HEK293T (cell line): ENCODE data around the gene ISLR.

Experiments used
- CTCF ChIA-PET: fragments of 350-600 bp; formaldehyde crosslinking; extraction: SDS; loops from one replicate; lab custom pipeline; 2021; ENCODE audit warnings: antibody characterized with exemption, inconsistent platforms; lab: Yijun Ruan, JAX
- POLR2A ChIA-PET: fragments of 350-600 bp; formaldehyde crosslinking; extraction: SDS; loops from one replicate; lab custom pipeline; 2020; ENCODE audit warnings: antibody characterized with exemption, inconsistent platforms; lab: Yijun Ruan, JAX
- DNase-seq: peaks from one replicate; pipeline ENCODE4 v3.0.0; 2012; ENCODE audit warnings: mixed read lengths; ENCODE audit errors: extremely low spot score
- ARNT ChIP-seq: fragments of 450-650 bp; IDR thresholded peaks from 2 replicates; pipeline ENCODE4 v1.6.1; 2017; ENCODE audit warnings: mild to moderate bottlenecking
- BHLHE40 ChIP-seq: fragments of 450-650 bp; IDR thresholded peaks from 2 replicates; pipeline ENCODE4 v1.6.1; 2016; ENCODE audit warnings: mild to moderate bottlenecking, moderate library complexity, borderline replicate concordance
- CTBP1 ChIP-seq: fragments of 450-650 bp; IDR thresholded peaks from 2 replicates; pipeline ENCODE4 v1.6.1; 2016; ENCODE audit warnings: borderline replicate concordance
- ELF4 ChIP-seq: fragments of 450-650 bp; IDR thresholded peaks from 2 replicates; pipeline ENCODE4 v1.6.1; 2017; ENCODE audit warnings: antibody characterized with exemption
- FOXA1 ChIP-seq: fragments of 450-650 bp; IDR thresholded peaks from 2 replicates; pipeline ENCODE4 v1.6.1; 2016; ENCODE audit warnings: mild to moderate bottlenecking
- FOXK2 ChIP-seq: fragments of 450-650 bp; IDR thresholded peaks from 2 replicates; pipeline ENCODE4 v1.6.1; 2016; ENCODE audit warnings: mild to moderate bottlenecking
- FOXM1 ChIP-seq: fragments of 450-650 bp; IDR thresholded peaks from 2 replicates; pipeline ENCODE4 v1.6.1; 2017; ENCODE audit warnings: mild to moderate bottlenecking, borderline replicate concordance
- HDGF ChIP-seq: fragments of 450-650 bp; IDR thresholded peaks from 2 replicates; pipeline ENCODE4 v1.6.1; 2017; ENCODE audit warnings: antibody characterized with exemption, borderline replicate concordance
- L3MBTL2 ChIP-seq: fragments of 450-650 bp; conservative IDR thresholded peaks from 2 replicates; pipeline ENCODE4 v1.6.1; 2016; ENCODE audit warnings: mild to moderate bottlenecking
- LEF1 ChIP-seq: fragments of 450-650 bp; IDR thresholded peaks from 2 replicates; pipeline ENCODE4 v1.6.1; 2017; ENCODE audit warnings: mild to moderate bottlenecking, borderline replicate concordance
- NFRKB ChIP-seq: fragments of 450-650 bp; IDR thresholded peaks from 2 replicates; pipeline ENCODE4 v1.6.1; 2016; ENCODE audit warnings: mild to moderate bottlenecking, moderate library complexity
- PKNOX1 ChIP-seq: fragments of 450-650 bp; IDR thresholded peaks from 2 replicates; pipeline ENCODE4 v1.6.1; 2016
- SP1 ChIP-seq: fragments of 450-650 bp; IDR thresholded peaks from 2 replicates; pipeline ENCODE4 v1.6.1; 2017
- SUZ12 ChIP-seq: fragments of 450-650 bp; IDR thresholded peaks from 2 replicates; pipeline ENCODE4 v1.6.1; 2016; ENCODE audit warnings: mild to moderate bottlenecking
- TARDBP ChIP-seq: fragments of 450-650 bp; IDR thresholded peaks from 2 replicates; pipeline ENCODE4 v1.6.1; 2016
- ZNF384 ChIP-seq: fragments of 450-650 bp; IDR thresholded peaks from 2 replicates; pipeline ENCODE4 v1.6.1; 2016

The ISLR gene

GRCh38 chr15:74182131-74182530, 8.6 kb downstream of the ISLR start:
- DNase-seq, result no peak
- ChIA-PET POLR2A (no interaction called here), CTCF (no interaction called here)
- no peak for TF ChIP-seq PKNOX1
- TF ChIP-seq ARNT, result no peak
- no peak for TF ChIP-seq BHLHE40
- TF ChIP-seq FOXA1, result no peak
- TF ChIP-seq NFRKB, result no peak
- TF ChIP-seq CTBP1, result no peak
- no peak for TF ChIP-seq FOXK2
- no peak for TF ChIP-seq ELF4
- TF ChIP-seq TARDBP, result no peak
- no peak for TF ChIP-seq LEF1
- no peak for TF ChIP-seq HDGF
- no peak for TF ChIP-seq SP1
- TF ChIP-seq FOXM1, result no peak
- TF ChIP-seq L3MBTL2, result no peak
- TF ChIP-seq ZNF384, result no peak
- no peak for TF ChIP-seq SUZ12

GRCh38 chr15:74184582-74185091, 11.1 kb downstream of the ISLR start:
- POLR2A ChIA-PET, result no interaction called here
- DNase-seq, result no peak
- CTCF ChIA-PET, result no interaction called here
- no peak for TF ChIP-seq BHLHE40
- no peak for TF ChIP-seq FOXM1
- no peak for TF ChIP-seq L3MBTL2
- TF ChIP-seq ARNT, result no peak
- no peak for TF ChIP-seq FOXK2
- no peak for TF ChIP-seq ELF4
- no peak for TF ChIP-seq SUZ12
- no peak for TF ChIP-seq TARDBP

- TF ChIP-seq FOXK2 (no peak), TARDBP (no peak), ZNF384 (no peak), SP1 (no peak), BHLHE40 (no peak), SUZ12 (no peak), NFRKB (no peak), FOXM1 (no peak), L3MBTL2 (no peak), ELF4 (no peak), ARNT (no peak), HDGF (no peak), PKNOX1 (no peak), FOXA1 (no peak), CTBP1 (no peak), LEF1 (no peak)
- no peak for DNase-seq
- CTCF ChIA-PET, result interaction anchor here (1.7 kb wide), 1 partner anchor 11 kb away, joined by 5 read pairs; no protein-coding TSS in a partner anchor
- POLR2A ChIA-PET, result no interaction called here
Measured at GRCh38 chr15:74185710-74186348, 12.3 kb downstream of the ISLR start.

- POLR2A ChIA-PET, result interaction anchor here (1.9 kb wide), 1 partner anchor 15 kb away, joined by 8 read pairs; the partner anchor contains the start of gene STRA6
- DNase-seq, result no peak
- TF ChIP-seq SP1, result no peak
- no peak for TF ChIP-seq LEF1
- no peak for TF ChIP-seq SUZ12
- TF ChIP-seq FOXM1, result no peak
- TF ChIP-seq HDGF, result no peak
- no peak for TF ChIP-seq ZNF384
- TF ChIP-seq BHLHE40, result no peak
- TF ChIP-seq PKNOX1, result no peak
- no peak for TF ChIP-seq FOXA1
- no peak for TF ChIP-seq TARDBP
- no peak for TF ChIP-seq ELF4
- TF ChIP-seq CTBP1, result no peak
- no peak for TF ChIP-seq ARNT
- no peak for TF ChIP-seq FOXK2
- CTCF ChIA-PET, result interaction anchor here (0.5 to 1.6 kb wide), 3 partner anchors 11 to 43 kb away, joined by 3 to 4 read pairs (median 3); no protein-coding TSS in a partner anchor
Measured at GRCh38 chr15:74188216-74188615, 14.7 kb downstream of the ISLR start.

- ChIA-PET CTCF (no interaction called here), POLR2A (interaction anchor here (1.2 kb wide), 1 partner anchor 9 kb away, joined by 5 read pairs; no protein-coding TSS in a partner anchor)
- no peak for DNase-seq
- TF ChIP-seq FOXK2, result no peak
Measured at GRCh38 chr15:74191798-74192197, 18.3 kb downstream of the ISLR start.

- TF ChIP-seq L3MBTL2 (no peak), TARDBP (no peak), BHLHE40 (no peak)
- ChIA-PET CTCF (no interaction called here), POLR2A (interaction anchor here (2.0 kb wide), 1 partner anchor 10 kb away, joined by 8 read pairs; the partner anchor contains the start of gene STRA6)
- no peak for DNase-seq
Measured at GRCh38 chr15:74192751-74193150, 19.2 kb downstream of the ISLR start.
